DMS53 treated with DMSO at 0.1 percent for 48 hours (cell line): ENCODE data around the gene PMFBP1.

Experiments
- DNase-seq: peaks from one replicate; lab custom pipeline; 2025; ENCODE audit not compliant: unreplicated experiment; lab: John Stamatoyannopoulos, UW

PMFBP1 gene, protein sequence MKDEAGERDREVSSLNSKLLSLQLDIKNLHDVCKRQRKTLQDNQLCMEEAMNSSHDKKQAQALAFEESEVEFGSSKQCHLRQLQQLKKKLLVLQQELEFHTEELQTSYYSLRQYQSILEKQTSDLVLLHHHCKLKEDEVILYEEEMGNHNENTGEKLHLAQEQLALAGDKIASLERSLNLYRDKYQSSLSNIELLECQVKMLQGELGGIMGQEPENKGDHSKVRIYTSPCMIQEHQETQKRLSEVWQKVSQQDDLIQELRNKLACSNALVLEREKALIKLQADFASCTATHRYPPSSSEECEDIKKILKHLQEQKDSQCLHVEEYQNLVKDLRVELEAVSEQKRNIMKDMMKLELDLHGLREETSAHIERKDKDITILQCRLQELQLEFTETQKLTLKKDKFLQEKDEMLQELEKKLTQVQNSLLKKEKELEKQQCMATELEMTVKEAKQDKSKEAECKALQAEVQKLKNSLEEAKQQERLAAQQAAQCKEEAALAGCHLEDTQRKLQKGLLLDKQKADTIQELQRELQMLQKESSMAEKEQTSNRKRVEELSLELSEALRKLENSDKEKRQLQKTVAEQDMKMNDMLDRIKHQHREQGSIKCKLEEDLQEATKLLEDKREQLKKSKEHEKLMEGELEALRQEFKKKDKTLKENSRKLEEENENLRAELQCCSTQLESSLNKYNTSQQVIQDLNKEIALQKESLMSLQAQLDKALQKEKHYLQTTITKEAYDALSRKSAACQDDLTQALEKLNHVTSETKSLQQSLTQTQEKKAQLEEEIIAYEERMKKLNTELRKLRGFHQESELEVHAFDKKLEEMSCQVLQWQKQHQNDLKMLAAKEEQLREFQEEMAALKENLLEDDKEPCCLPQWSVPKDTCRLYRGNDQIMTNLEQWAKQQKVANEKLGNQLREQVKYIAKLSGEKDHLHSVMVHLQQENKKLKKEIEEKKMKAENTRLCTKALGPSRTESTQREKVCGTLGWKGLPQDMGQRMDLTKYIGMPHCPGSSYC

GRCh38 chr16:72172105-72173034 is at the start of gene PMFBP1:
PMFBP1 (minus strand) TSS chr16:72172155; CDS start chr16:72171208, 947 bp downstream.
- peak; percentile 53 for DNase-seq

DNA sequence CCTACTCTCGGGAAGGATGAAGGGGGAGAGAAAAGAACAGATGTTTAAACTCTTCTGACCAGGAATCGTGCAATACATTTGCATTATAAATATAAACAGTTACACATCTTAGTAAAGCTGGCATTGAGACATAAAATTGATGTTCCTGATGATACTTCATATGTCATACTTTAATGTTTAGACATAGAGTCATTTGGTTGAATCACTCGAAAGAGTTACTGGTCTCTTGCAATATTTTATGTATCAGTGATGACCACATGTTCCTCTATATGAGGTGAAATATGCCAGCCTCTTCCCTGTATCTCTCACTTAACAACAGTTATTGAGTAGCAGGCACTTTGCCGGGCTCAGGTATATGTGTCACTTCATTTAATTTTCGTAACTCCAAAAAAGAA is 49.7 kb upstream of the PMFBP1 start:
- no peak for DNase-seq

GRCh38 chr16:72220875-72221629 is 49.1 kb upstream of the PMFBP1 start:
- no peak for DNase-seq

- no peak for DNase-seq
Measured at GRCh38 chr16:72219282-72219681, 47.3 kb upstream of the PMFBP1 start.

DNA sequence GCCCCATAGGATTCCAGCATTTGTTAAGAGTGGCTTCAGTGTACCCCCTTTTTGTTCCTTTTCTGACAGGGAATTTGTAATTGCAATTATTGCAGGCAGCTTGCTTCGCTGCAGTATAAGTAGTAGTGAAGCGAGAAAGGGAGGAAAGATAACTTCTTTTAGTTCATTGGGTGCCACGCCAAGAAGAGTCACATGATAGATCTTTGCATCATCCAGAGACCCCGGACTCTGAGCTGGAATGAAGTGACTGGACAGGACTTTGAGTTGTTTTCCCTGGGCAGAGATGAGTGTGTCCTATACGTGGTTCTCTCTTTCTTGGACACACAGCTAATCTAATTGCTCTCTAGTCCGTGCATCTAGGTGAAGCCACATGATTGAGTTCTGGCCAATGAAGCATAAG is 44.8 kb upstream of the PMFBP1 start:
- no peak for DNase-seq

DNA sequence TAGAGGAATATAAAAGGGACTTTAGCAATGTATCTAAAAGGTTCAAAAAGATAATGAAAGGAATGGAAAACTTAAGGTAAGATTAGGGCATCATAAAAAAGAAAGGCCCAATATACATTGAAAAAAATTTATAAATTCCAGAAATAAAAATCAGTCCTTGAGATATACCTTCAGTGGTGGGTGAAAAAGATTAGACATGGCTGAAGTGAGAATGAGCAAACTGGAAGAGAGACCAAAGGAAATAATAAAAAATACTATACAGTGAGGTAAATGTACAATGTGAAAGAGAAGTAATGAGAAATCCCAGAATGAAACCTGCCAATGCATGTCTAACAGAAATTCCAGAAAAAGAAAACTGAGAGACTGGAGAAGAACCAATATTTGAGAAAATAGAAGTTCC is 42.9 kb upstream of the PMFBP1 start:
- no peak for DNase-seq

GRCh38 chr16:72211110-72211509 is 39.2 kb upstream of the PMFBP1 start:
- no peak for DNase-seq

- no peak for DNase-seq
Measured at GRCh38 chr16:72210555-72210954, 38.6 kb upstream of the PMFBP1 start.

DNA sequence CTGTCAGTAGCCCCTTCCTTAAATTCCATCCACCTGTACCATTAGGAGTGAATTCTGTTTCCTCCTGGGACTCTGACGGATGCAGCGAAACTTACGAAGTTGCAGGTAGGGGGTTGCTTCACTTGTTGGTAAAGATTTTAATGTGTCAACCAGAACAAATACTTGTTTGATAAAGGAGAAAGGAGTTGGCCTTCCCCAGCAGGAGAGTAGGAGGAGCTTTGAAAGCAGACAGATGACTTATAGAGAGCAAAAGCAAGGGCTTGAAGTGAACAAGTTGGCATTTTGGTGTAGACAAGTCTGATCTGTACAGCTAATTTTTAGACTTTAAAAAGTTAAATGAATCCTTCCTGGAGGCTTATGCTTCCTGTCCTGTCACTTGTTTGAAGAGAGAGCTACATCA is 38.1 kb upstream of the PMFBP1 start:
- DNase-seq = no peak

- DNase-seq = no peak
Measured at GRCh38 chr16:72206299-72206698, 34.3 kb upstream of the PMFBP1 start.

- DNase-seq = peak; percentile 36
Measured at GRCh38 chr16:72203401-72203800, 31.4 kb upstream of the PMFBP1 start.

DNA sequence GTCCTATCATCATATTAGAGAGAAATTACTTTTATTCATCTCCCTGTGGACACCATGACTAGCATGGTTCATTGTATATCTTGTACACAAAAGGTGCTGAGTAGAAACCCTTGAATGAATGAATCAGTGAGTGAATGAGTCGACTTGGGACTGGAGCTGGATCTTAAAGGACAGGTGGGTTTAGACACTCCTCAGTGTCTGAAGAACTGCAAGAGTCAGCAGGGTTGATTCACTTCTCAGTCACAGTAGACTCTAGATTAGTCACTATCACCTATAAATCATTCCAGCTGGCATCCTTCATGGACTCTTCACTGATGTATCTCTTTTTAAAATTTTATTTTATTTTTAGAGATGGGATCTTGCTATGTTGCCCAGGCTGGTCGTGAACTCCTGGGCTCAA is 30.1 kb upstream of the PMFBP1 start:
- DNase-seq = peak; percentile 58

DNA sequence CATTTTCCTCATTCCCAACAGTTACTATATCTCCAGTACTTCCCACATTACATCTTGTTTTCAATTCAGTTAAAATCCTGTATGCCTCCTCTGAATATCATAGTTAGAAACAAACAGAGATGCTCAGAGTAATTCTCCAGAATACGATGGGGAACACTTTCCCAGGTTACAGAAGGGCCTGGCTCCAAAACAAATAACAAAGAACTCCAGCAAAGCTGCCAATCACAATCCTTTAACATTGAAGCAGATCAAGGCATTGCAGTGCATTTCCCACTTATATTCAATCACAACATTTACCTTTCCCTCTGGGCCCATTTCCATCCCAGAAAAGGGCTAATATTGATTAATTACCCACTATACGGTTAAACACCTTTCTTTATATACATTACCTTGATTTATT is 29.4 kb upstream of the PMFBP1 start:
- no peak for DNase-seq

GRCh38 chr16:72199761-72200337 is 27.9 kb upstream of the PMFBP1 start:
- DNase-seq = no peak

- peak; percentile 16 for DNase-seq
Measured at GRCh38 chr16:72198771-72199201, 26.8 kb upstream of the PMFBP1 start.

DNA sequence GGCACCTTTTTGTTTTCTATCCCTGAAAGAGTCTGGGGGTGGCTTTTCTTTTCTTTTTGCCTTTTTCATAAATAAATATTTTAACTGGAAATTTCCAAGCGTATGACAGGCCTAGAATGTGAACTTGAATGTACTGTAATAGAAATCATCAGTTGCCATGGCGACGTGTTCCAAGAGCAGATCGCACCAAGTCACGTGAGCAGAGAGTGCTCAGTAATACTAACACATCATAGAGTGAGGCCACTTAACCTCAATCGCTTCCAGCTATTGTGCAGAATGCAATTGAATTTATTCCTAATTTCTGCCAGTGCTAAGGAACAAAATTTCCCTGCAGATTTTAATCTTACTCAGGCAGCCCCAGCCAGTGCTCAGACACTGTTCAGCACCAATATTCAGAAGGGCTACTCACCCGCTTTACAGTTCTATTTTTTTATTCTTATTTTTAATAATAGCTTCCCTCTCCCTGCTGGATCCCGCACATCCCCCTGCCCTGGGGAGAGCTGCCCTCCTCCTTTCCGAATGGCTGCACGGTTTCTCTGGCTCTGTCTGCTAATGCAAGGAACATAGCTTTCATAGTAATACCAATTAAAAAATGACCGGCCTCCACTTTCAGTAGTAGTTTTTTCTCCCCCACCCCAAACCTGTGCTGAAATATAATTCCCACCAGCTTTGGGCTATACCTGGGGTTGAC is 26.2 kb upstream of the PMFBP1 start:
- peak; percentile 68 for DNase-seq

- no peak for DNase-seq
Measured at GRCh38 chr16:72197545-72197944, 25.6 kb upstream of the PMFBP1 start.

DNA sequence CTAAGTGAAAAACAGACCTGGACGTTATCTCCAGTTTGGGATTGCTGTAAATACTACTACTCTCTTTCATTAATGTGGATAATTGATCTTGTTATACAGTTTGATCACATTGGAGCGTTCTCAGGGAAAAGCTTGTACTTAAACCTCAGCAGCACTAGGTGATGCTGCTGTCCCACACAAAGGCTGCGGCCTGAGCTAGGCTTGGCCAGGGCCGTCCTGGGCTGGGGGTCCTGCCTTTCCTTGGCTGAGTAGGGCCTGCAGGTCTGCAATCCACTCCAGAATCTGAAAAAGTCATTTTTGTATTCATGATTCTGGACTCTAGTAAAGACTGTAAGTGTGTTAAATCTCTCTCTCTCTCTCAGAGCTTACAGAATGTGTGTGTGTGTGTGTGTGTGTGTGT is 23.7 kb upstream of the PMFBP1 start:
- DNase-seq = no peak

DNA sequence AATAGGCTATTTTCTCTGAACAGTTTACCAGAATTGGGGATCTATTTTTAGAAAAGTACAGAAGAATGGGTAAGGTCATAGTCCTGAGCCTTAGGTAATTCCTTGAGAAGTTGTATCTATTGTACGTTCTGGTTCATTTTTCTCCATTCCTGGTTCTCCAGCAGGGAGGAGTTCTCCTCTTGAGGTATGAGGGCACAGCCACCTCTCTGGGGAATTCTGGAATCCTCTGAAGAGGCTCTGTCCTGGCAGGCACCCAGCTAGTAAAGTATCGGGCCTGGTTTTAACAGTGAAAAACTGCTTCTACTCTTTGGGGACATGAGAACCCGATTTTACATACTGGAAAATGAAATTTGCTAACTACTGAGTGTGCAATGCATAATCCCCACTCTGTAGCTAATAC is 19.6 kb upstream of the PMFBP1 start:
- DNase-seq = no peak
